ENCODE data around the gene POLN. TPM values are rescaled to one million over a fixed set of nuclear protein-coding genes. Genes with fewer than 3 reads are reported as not detected.
"Not testable (repeated sequence)": the region's sequence is repeated elsewhere in the genome, so short reads cannot be mapped to it uniquely, and the experiment has no call there.

Gene POLN
- total RNA-seq, 1 donor = 4.9 TPM

DNA sequence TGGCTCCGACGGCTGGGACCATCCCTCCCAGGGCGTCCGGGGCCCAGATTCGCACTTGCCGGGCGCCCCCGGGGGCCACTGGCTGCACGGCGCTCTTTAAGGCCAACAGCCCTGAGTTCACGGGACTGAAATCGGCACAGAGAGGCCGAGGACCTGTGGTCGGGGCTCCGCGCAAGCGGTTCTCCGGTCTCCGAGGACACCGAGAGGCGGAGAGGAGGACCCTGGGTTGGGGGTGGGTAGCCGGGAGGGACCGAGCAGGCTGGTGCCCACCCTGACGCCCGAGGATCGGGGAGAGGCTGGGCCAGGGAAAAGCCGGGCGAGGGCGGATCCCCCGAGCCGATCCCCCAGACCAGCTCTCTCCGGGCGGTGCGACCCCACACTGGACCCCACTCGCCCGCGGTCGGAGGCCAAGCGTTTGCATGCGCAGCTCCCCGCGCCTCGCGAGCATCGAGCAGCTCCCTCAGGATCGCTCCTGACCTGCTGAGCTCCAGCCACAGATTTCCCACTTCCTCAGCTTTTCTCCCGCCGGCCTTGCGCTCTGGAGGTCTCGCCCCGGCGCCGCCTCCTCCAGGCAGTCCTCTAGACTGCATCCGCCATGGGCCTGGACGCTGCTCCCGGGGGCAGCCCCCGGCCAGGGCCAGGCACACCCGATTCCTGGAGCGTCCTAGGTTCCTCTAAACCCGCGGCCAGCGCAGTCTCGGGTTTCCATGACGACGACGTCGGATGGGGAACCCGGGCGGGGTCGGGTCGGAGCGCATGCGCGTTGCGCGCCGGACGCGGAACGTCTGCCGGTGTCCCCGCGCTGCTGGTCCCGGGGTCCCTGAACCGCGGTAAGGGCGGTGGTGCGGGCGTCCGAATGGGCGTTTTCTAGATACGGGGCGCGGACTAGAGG lies 200.4 kb downstream of the POLN start:
- DNase-seq (ENCODE audit: low read depth) = peak; percentile 74
- TF ChIP-seq, protein P1, sequence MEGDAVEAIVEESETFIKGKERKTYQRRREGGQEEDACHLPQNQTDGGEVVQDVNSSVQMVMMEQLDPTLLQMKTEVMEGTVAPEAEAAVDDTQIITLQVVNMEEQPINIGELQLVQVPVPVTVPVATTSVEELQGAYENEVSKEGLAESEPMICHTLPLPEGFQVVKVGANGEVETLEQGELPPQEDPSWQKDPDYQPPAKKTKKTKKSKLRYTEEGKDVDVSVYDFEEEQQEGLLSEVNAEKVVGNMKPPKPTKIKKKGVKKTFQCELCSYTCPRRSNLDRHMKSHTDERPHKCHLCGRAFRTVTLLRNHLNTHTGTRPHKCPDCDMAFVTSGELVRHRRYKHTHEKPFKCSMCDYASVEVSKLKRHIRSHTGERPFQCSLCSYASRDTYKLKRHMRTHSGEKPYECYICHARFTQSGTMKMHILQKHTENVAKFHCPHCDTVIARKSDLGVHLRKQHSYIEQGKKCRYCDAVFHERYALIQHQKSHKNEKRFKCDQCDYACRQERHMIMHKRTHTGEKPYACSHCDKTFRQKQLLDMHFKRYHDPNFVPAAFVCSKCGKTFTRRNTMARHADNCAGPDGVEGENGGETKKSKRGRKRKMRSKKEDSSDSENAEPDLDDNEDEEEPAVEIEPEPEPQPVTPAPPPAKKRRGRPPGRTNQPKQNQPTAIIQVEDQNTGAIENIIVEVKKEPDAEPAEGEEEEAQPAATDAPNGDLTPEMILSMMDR (IDR thresholded peaks at IDR 0.05; ENCODE audit: insufficient read depth, low read length) = no peak
- peak overlapping the region; percentile 79 for H3K4me3 ChIP-seq (ENCODE audit: low read depth, low read length)

GRCh38 chr4:2040391-2041238 lies 201.3 kb downstream of the POLN start:
- TF ChIP-seq, protein P1 (IDR thresholded peaks at IDR 0.05; ENCODE audit: insufficient read depth, low read length) = no peak
- DNase-seq (ENCODE audit: low read depth) = no peak
- peak overlapping the region; percentile 79 for H3K4me3 ChIP-seq (ENCODE audit: low read depth, low read length)

- DNase-seq (ENCODE audit: low read depth) = no peak
- H3K4me3 ChIP-seq (ENCODE audit: low read depth, low read length) = no peak overlapping the region
- TF ChIP-seq, protein P1 (IDR thresholded peaks at IDR 0.05; ENCODE audit: insufficient read depth, low read length) = no peak
These were observed 205.1 kb downstream of the POLN start for GRCh38 chr4:2036866-2037265.

GRCh38 chr4:2036327-2036726 lies 205.6 kb downstream of the POLN start:
- DNase-seq (ENCODE audit: low read depth) = no peak
- TF ChIP-seq, protein P1 (IDR thresholded peaks at IDR 0.05; ENCODE audit: insufficient read depth, low read length) = no peak
- no peak overlapping the region for H3K4me3 ChIP-seq (ENCODE audit: low read depth, low read length)

DNA sequence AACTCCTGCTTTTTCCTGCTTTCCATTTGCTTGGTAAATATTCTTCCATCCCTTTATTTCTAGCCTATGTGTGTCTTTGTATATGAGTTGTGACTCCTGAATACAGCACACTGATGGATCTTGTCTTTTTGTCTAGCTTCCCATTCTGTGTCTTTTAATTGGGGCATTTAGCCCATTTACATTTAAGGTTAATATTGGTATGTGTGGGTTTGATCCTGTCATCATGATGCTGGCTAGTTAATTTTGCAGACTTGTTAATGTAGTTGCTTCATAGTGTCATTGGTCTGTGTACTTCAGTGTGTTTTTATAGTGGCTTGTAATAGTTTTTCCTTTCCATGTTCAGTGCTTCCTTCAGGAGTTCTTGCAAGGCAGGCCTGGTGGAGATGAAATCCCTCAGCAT lies 210.8 kb downstream of the POLN start:
- DNase-seq (ENCODE audit: low read depth); H3K4me3 ChIP-seq (ENCODE audit: low read depth, low read length): not testable (repeated sequence)

GRCh38 chr4:2027120-2027519 lies 214.8 kb downstream of the POLN start:
- not testable (repeated sequence) for DNase-seq (ENCODE audit: low read depth)

GRCh38 chr4:2025817-2026216 lies 216.1 kb downstream of the POLN start:
- DNase-seq (ENCODE audit: low read depth) = no peak
- H3K4me3 ChIP-seq (ENCODE audit: low read depth, low read length) = no peak overlapping the region
- TF ChIP-seq, protein P1 (IDR thresholded peaks at IDR 0.05; ENCODE audit: insufficient read depth, low read length) = no peak

More at GRCh38 chr4:2027120-2027519, 214.8 kb downstream of the POLN start:
- H3K4me3 ChIP-seq (ENCODE audit: low read depth, low read length) = not testable (repeated sequence)
